MV-4-11 (cell line): Measurements from ENCODE around the gene UGT2B7.
"Not testable (repeated sequence)": the region's sequence is repeated elsewhere in the genome, so short reads cannot be mapped to it uniquely, and the experiment has no call there.

Experiments
- DNase-seq: peaks from one replicate; lab custom pipeline; 2025; lab: John Stamatoyannopoulos, UW

Gene UGT2B7

GRCh38 chr4:69088473-69088872 is 7.8 kb upstream of the UGT2B7 start:
- DNase-seq: no peak

GRCh38 chr4:69089388-69089787 is 6.9 kb upstream of the UGT2B7 start:
- DNase-seq: no peak

- DNase-seq: no peak
These were observed 4.1 kb upstream of the UGT2B7 start for GRCh38 chr4:69092190-69092589.

GRCh38 chr4:69092980-69093568 is 3.2 kb upstream of the UGT2B7 start:
- no peak for DNase-seq

- DNase-seq: no peak
These were observed 2.6 kb upstream of the UGT2B7 start for GRCh38 chr4:69093681-69094080.

GRCh38 chr4:69095301-69095731 is 958 bp upstream of the UGT2B7 start:
- no peak for DNase-seq

- DNase-seq: no peak
These were observed 536 bp downstream of the UGT2B7 start for GRCh38 chr4:69096810-69097209.

- DNase-seq: no peak
These were observed 2.2 kb downstream of the UGT2B7 start for GRCh38 chr4:69098470-69098869.

GRCh38 chr4:69099910-69100309 is 3.6 kb downstream of the UGT2B7 start:
- DNase-seq: no peak

- DNase-seq: not testable (repeated sequence)
These were observed 6.4 kb downstream of the UGT2B7 start for GRCh38 chr4:69102668-69103067.

- no peak for DNase-seq
These were observed 8.5 kb downstream of the UGT2B7 start for GRCh38 chr4:69104719-69105275.

- DNase-seq: not testable (repeated sequence)
These were observed 19.0 kb downstream of the UGT2B7 start for GRCh38 chr4:69115151-69115850.

- DNase-seq: no peak
These were observed 19.6 kb downstream of the UGT2B7 start for GRCh38 chr4:69115851-69116213.

GRCh38 chr4:69116645-69117321 is 20.5 kb downstream of the UGT2B7 start:
- DNase-seq: no peak

GRCh38 chr4:69120870-69121269 is 24.6 kb downstream of the UGT2B7 start:
- DNase-seq: no peak

GRCh38 chr4:69122476-69122875 is 26.2 kb downstream of the UGT2B7 start:
- DNase-seq: no peak

- DNase-seq: no peak
These were observed 28.7 kb downstream of the UGT2B7 start for GRCh38 chr4:69124941-69125340.

GRCh38 chr4:69126024-69126423 is 29.8 kb downstream of the UGT2B7 start:
- DNase-seq: no peak

- DNase-seq: no peak
These were observed 37.7 kb downstream of the UGT2B7 start for GRCh38 chr4:69133993-69134392.

GRCh38 chr4:69134471-69134870 is 38.2 kb downstream of the UGT2B7 start:
- DNase-seq: no peak

- DNase-seq: no peak
These were observed 45.0 kb downstream of the UGT2B7 start for GRCh38 chr4:69141320-69141719.

GRCh38 chr4:69147334-69147733 is 51.1 kb downstream of the UGT2B7 start:
- DNase-seq: no peak

GRCh38 chr4:69154021-69154420 is 57.7 kb downstream of the UGT2B7 start:
- DNase-seq: no peak
